Measurements from ENCODE around the gene PACSIN2. TPM values are rescaled to one million over a fixed set of nuclear protein-coding genes. Genes with fewer than 3 reads are reported as not detected.
A peak's percentile ranks its signal among the peaks of the same experiment; 100 is the strongest.

PACSIN2 gene
- total and polyA plus RNA-seq, 10 of the 15 experiments (the other 5 are each of a cell fraction or from before 2014, with no cell fraction given) = 0.93 to 78.7 (median 46.8) TPM

DNA sequence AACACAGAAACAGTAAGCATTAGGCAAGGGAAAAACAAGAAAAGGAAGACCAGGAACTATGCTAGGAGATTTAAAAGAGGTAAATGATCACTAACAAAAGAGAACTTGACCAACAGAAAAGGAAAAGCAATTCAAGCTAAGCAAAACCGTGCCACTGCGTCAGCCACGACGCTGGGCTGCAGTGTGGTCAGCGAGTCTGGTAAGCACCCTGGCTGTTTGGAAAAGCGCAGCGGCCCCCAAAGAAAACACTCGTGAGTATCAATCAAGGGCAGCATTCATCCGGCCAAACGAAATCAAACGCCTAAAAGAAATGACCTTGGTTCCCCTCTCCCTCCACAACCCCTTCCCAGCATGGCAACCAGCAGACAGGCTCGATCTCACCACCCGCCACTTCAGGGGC is 28.8 kb downstream of the PACSIN2 start (continued):
- TF ChIP-seq, protein P1, sequence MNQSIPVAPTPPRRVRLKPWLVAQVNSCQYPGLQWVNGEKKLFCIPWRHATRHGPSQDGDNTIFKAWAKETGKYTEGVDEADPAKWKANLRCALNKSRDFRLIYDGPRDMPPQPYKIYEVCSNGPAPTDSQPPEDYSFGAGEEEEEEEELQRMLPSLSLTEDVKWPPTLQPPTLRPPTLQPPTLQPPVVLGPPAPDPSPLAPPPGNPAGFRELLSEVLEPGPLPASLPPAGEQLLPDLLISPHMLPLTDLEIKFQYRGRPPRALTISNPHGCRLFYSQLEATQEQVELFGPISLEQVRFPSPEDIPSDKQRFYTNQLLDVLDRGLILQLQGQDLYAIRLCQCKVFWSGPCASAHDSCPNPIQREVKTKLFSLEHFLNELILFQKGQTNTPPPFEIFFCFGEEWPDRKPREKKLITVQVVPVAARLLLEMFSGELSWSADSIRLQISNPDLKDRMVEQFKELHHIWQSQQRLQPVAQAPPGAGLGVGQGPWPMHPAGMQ (IDR thresholded peaks at IDR 0.05; ENCODE audit: borderline replicate concordance) = no peak
- TF ChIP-seq SRF (IDR thresholded peaks at IDR 0.05; ENCODE audit: low read depth in 2 of 2, low read length in 2 of 2) = no peak
- no peak for TF ChIP-seq MTA2 (IDR thresholded peaks at IDR 0.05; ENCODE audit: low read depth)
- no peak for TF ChIP-seq BCL11A (IDR thresholded peaks at IDR 0.05; ENCODE audit: low read depth, low read length)

DNA sequence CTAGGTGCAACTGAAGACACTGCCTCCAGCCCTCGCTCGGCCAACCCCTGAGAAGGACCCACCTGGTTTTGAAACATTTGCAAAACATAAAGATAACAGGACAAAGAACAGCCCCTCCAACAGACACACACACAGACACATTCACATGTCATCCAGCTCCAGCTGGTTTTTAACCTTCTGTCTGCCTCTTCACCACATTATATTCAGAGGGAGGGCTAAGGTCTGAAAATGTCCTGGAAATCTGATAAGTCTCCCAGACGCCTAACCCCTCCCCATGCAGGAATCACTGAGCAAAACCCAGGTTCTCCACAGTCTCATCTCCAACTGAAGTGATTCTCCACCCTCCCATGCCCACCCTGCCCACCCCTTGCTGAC is 29.4 kb downstream of the PACSIN2 start:
- TSS peak; percentile 36 for BruUV-seq (replicated peaks)
- H3K9ac ChIP-seq (ENCODE audit: control insufficient read depth, insufficient read depth, low read length) = no peak overlapping the region
- DNase-seq (ENCODE audit: low read depth, low spot score) (no peak), ATAC-seq (no peak), FAIRE-seq (no peak)
- ChIA-PET RAD21 (ENCODE audit: unreplicated experiment) (no interaction called here), SMC1A (ENCODE audit: uncharacterized antibody, unreplicated experiment) (no interaction called here), POLR2A (no interaction called here), CTCF (no interaction called here)
- H3K27me3 ChIP-seq (replicated peaks in 1 of 2; ENCODE audit: control insufficient read depth in 2 of 2, insufficient read depth in 2 of 2, low read length in 1 of 2) = no peaks in the 10 kb centered on the region
- H3K27ac ChIP-seq (ENCODE audit: control insufficient read depth, insufficient read depth) = no peak overlapping the region
- intact Hi-C loops (cut with micrococcal nuclease; ENCODE audit: unreplicated experiment) = no loop called here
- H3K4me1 ChIP-seq (ENCODE audit: control insufficient read depth, insufficient read depth, low read length) = no peaks in the 10 kb centered on the region
- WGBS (ENCODE audit: insufficient coverage, insufficient replicate concordance, low lambda C conversion rate, missing lambda C conversion rate) = 89% methylated on average over 3 of the region's 3 CpGs
- TF ChIP-seq MYC (IDR thresholded peaks at IDR 0.05; ENCODE audit: insufficient read depth, insufficient read length, insufficient replicate concordance, low read length, severe bottlenecking) = no peak
- TF ChIP-seq, protein P2, sequence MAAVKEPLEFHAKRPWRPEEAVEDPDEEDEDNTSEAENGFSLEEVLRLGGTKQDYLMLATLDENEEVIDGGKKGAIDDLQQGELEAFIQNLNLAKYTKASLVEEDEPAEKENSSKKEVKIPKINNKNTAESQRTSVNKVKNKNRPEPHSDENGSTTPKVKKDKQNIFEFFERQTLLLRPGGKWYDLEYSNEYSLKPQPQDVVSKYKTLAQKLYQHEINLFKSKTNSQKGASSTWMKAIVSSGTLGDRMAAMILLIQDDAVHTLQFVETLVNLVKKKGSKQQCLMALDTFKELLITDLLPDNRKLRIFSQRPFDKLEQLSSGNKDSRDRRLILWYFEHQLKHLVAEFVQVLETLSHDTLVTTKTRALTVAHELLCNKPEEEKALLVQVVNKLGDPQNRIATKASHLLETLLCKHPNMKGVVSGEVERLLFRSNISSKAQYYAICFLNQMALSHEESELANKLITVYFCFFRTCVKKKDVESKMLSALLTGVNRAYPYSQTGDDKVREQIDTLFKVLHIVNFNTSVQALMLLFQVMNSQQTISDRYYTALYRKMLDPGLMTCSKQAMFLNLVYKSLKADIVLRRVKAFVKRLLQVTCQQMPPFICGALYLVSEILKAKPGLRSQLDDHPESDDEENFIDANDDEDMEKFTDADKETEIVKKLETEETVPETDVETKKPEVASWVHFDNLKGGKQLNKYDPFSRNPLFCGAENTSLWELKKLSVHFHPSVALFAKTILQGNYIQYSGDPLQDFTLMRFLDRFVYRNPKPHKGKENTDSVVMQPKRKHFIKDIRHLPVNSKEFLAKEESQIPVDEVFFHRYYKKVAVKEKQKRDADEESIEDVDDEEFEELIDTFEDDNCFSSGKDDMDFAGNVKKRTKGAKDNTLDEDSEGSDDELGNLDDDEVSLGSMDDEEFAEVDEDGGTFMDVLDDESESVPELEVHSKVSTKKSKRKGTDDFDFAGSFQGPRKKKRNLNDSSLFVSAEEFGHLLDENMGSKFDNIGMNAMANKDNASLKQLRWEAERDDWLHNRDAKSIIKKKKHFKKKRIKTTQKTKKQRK (IDR thresholded peaks at IDR 0.05; ENCODE audit: low read depth, low read length) = no peak
- TF ChIP-seq NFIC (IDR thresholded peaks at IDR 0.05; ENCODE audit: low read depth, low read length) = no peak
- TF ChIP-seq JUNB (IDR thresholded peaks at IDR 0.05) = no peak
- no peak for TF ChIP-seq ATF7 (IDR thresholded peaks at IDR 0.05; ENCODE audit: low read depth)
- TF ChIP-seq RB1 (IDR thresholded peaks at IDR 0.05; ENCODE audit: borderline replicate concordance) = no peak
- TF ChIP-seq PAX5 (IDR thresholded peaks at IDR 0.05; ENCODE audit: borderline replicate concordance, low read depth, low read length) = no peak
- TF ChIP-seq SREBF2 (IDR thresholded peaks at IDR 0.05; ENCODE audit: low read length) = no peak
- TF ChIP-seq, protein P3, sequence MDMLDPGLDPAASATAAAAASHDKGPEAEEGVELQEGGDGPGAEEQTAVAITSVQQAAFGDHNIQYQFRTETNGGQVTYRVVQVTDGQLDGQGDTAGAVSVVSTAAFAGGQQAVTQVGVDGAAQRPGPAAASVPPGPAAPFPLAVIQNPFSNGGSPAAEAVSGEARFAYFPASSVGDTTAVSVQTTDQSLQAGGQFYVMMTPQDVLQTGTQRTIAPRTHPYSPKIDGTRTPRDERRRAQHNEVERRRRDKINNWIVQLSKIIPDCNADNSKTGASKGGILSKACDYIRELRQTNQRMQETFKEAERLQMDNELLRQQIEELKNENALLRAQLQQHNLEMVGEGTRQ (IDR thresholded peaks at IDR 0.05; ENCODE audit: borderline replicate concordance, low read depth, low read length) = no peak
- no peak overlapping the region for H3K4me3 ChIP-seq
- H3K36me3 ChIP-seq (ENCODE audit: control insufficient read depth in 2 of 2, insufficient read depth in 2 of 2, low read length in 1 of 2) = no peaks in the 10 kb centered on the region
- no peaks in the 10 kb centered on the region for H4K20me1 ChIP-seq (ENCODE audit: control insufficient read depth, insufficient read depth)
- in situ Hi-C loops (cut with MboI) = no loop called here
- H3K9me3 ChIP-seq (replicated peaks; ENCODE audit: control insufficient read depth, insufficient read depth, low read length) = no peaks in the 10 kb centered on the region
- peaks cover 48% of the 10 kb centered on the region for H3K79me2 ChIP-seq (ENCODE audit: control insufficient read depth, insufficient read depth, low read length)
- no peak overlapping the region for H3K4me2 ChIP-seq (ENCODE audit: control insufficient read depth, insufficient read depth)
- H2AFZ ChIP-seq (ENCODE audit: control insufficient read depth, low read depth, low read length) = no peak overlapping the region

Measured in GM12878 (cell line).